GM12891 (cell line): ENCODE results near the gene TPST1.
A peak's percentile ranks its signal among the peaks of the same experiment; 100 is the strongest.
"Not testable (repeated sequence)": the region's sequence is repeated elsewhere in the genome, so short reads cannot be mapped to it uniquely, and the experiment has no call there.

Experiments
- DNase-seq: peaks from one replicate; pipeline ENCODE4 v3.0.0; 2011; ENCODE audit warnings: low spot score; ENCODE audit not compliant: insufficient read length
- FAIRE-seq: peaks from 2 replicates; lab custom pipeline; 2011; peaks lifted over from hg19 to GRCh38; lab: Jason Lieb, UNC
- PAX5 ChIP-seq: IDR thresholded peaks from 2 replicates; pipeline ENCODE4 v1.6.1; 2011; ENCODE audit warnings: low read length, moderate library complexity, mild to moderate bottlenecking; ENCODE audit not compliant: insufficient read depth, severe bottlenecking
- POLR2A ChIP-seq: IDR thresholded peaks from 2 replicates; pipeline ENCODE4 v1.6.1; 2011; ENCODE audit warnings: low read depth, low read length, control low read depth
- POLR2AphosphoS5 ChIP-seq: IDR thresholded peaks from 2 replicates; pipeline ENCODE4 v1.6.1; 2011; ENCODE audit warnings: low read depth, low read length, control low read depth
- POU2F2 ChIP-seq: IDR thresholded peaks from 2 replicates; pipeline ENCODE4 v1.6.1; 2011; ENCODE audit warnings: low read depth, mild to moderate bottlenecking, control low read depth, low read length, moderate library complexity
- SPI1 ChIP-seq: IDR thresholded peaks from 2 replicates; pipeline ENCODE4 v1.6.1; 2011; ENCODE audit warnings: low read depth, low read length, control low read depth
- TAF1 ChIP-seq: IDR thresholded peaks from 2 replicates; pipeline ENCODE4 v1.6.1; 2011; ENCODE audit warnings: low read depth, low read length, control low read depth

The TPST1 gene

DNA sequence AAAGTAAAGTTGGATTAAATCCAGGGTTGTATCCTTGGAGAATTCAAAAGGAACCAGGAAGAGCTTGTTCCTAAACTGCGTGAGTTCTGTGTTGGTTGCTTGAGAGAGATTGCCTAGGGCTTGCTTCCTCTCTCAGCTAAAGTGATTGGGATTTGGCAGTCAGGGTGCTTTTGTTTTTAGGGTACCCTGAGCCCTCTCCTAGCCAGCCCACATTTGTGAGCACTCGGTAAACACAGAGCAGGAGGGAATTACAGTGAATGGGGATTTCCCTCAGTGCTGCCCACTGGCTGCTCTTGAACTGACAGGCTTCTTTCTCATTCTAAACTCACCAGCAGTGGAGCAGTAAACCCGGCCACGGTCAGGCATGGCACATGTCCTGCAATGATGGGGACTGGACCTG, 146.9 kb downstream of the TPST1 start:
- TF ChIP-seq SPI1 (no peak), POLR2AphosphoS5 (no peak), PAX5 (no peak), POLR2A (no peak), TAF1 (no peak), POU2F2 (no peak)
- FAIRE-seq (no peak), DNase-seq (no peak)

DNA sequence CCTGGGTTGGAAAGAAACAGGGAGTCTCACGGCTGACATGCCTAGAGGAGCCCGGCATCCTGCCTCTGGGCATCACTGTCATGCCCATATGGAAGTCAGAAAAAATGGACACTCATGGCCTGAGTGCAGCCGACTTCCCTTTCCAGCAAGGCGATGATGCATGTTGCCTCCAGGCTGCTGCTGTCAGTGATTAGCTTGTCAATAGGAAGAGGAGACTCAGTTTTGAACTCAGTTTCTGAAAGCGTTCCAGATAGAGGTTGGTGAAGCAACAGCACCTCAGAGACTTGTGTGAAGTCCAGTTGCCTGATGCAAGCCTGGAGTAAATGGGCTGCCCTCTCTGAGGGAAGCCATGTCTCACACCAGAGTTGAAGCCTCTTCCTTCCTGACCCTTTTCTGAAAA, 148.4 kb downstream of the TPST1 start:
- TF ChIP-seq POLR2AphosphoS5, result no peak
- no peak for FAIRE-seq

DNA sequence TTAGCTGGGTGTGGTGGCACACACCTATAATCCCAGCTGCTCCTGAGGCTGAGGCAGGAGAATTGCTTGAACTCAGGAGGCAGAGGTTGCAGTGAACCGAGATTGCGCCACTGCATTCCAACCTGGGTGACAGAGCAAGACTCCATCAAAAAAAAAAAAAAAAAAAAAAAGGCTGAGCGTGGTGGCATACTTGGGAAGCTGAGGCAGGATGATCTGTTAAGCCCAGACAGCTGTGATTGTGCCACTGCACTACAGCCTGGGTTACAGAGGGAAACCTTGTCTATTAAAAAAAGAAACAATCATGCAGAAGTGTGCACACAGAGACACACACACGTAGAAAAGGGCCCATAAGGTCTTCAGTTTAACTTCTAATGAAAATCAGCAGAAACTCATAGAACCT, 150.6 kb downstream of the TPST1 start:
- TF ChIP-seq POLR2AphosphoS5 (no peak), POU2F2 (no peak), TAF1 (no peak), SPI1 (no peak), PAX5 (no peak), POLR2A (no peak)
- FAIRE-seq (no peak), DNase-seq (no peak)

More for the DNA sequence above, 148.4 kb downstream of the TPST1 start:
- DNase-seq, result no peak

DNA sequence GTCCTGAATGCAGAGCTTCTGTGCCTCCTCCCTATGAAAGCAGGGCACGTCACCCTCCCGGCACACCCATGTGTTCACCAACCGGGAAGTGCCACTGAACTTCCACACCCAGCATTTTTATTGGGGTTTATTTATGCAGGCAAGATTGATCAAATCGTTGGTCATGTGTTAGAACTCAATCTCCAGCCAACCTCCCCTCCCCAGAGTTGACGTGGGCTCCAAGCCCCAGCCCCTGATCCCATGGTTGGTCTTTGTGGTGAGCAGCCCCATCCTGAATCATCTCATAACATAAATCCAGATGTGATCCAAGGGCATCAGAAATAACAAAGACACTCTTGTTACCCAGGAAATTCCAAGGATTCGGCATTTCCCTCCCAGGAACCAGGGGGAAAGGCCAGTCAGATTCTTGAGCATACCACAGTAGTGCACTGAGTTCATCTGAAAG, 151.2 kb downstream of the TPST1 start:
- TF ChIP-seq PAX5 (no peak), POU2F2 (no peak), TAF1 (no peak), POLR2A (no peak), SPI1 (no peak), POLR2AphosphoS5 (no peak)
- FAIRE-seq (no peak), DNase-seq (no peak)

DNA sequence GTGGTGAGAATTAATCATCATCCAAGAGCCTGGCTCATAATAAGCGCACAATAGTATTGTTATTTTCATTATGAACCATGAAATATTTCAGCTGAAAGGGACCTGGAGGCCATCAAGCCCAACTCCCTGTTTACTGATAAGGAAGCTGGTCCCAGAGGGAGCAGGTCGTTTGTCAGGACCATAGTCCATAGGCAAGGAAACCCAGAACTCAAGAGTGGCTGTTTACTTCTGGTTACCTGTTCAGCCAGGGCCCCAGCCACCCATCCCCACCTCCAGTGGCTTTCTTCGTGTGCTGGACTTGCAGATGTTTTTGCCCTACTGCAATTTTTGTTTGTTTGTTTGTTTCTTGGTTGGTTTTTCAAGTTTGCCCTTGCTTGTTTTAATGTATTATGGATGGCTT, 152.0 kb downstream of the TPST1 start:
- no peak for DNase-seq
- TF ChIP-seq POU2F2, result no peak
- TF ChIP-seq POLR2A, result no peak
- no peak for TF ChIP-seq POLR2AphosphoS5
- no peak for TF ChIP-seq TAF1
- no peak for TF ChIP-seq SPI1
- TF ChIP-seq PAX5, result no peak
- no peak for FAIRE-seq

DNA sequence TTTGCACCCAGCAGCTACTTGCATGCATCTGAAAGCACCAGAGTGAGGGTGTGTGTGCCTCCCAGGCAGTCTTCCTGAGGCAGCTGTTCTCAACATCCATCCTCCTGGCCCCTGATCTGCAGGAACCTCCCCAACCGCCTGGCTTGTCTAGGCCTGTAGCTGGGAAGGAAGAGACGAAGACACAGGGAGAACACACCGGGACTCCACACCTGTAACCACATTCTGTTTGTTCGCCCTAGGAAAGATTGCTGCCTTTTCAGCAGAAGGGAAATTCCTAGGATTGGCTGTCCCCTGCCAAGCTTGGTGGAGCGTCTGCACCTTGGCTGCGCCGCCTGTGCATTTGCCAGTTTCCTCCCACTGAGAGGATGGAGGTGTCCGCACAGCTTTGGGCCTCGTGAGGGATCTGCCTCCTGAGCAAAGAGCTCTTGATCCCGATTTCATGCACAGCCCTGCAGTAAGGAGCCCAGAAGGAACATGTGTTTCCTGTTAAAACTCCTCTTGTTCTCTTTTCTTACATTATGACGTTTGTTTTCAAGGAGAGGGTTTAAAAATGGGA, 154.6 kb downstream of the TPST1 start:
- FAIRE-seq (no peak), DNase-seq (no peak)
- no peak for TF ChIP-seq POU2F2

DNA sequence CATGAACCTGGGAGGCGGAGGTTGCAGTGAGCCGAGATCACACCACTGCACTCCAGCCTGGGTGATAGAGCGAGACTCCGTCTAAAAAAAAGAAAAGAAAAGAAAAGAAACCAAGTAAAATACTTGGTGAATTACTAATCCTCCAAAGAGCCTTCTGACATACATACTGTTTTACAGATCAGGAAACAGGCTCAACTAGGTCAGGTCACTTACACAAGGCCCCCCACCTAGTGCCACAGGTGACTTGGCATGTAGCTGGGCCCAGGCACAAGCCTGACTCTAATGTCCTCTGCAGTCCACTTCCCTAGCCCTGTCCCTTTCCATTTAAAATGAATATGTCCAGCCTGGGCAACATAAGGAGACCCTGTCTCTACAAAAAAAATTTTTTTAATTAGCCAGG, 157.0 kb downstream of the TPST1 start:
- TF ChIP-seq POLR2AphosphoS5, result no peak
- TF ChIP-seq PAX5, result no peak
- no peak for TF ChIP-seq TAF1
- TF ChIP-seq SPI1, result no peak
- TF ChIP-seq POLR2A, result no peak
- TF ChIP-seq POU2F2, result no peak
- DNase-seq (no peak), FAIRE-seq (no peak)

DNA sequence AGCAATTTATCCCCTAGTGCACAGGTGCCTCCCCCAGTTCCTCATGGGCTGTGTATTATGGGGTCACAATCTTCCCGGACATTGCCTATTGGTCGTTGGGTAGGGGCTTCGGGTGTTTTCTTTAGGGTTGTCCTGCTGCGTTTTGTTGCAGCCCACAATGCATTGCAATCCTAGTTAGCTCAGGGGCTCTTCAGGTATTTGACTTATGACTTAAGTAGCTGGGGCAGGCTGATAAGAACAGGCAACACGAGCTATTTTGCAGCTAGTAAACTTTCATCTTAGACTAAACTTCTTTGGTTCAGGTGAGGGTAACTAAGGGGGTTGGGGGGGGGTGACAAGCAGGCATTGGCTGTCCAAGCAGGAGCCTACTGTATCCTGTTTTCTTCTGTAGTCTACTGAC, 158.5 kb downstream of the TPST1 start:
- no peak for FAIRE-seq
- no peak for DNase-seq
- TF ChIP-seq TAF1 (no peak), POLR2A (no peak), PAX5 (no peak), POLR2AphosphoS5 (no peak), SPI1 (no peak), POU2F2 (no peak)

DNA sequence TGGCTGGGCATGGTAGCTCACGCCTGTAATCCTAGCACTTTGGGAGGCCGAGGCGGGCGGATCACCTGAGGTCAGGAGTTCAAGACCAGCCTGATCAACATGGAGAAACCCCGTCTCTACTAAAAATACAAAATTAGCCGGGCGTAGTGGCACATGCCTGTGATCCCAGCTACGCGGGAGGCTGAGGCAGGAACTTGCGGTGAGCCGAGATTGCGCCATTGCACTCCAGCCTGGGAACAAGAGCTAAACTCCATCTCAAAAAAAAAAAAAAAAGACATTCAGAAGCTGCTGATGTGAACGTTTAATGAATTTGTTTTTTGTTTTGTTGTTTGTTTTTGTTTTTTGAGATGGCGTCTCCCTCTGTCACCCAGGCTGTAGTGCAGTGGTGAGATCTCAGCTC, 159.9 kb downstream of the TPST1 start:
- FAIRE-seq, result not testable (repeated sequence)

DNA sequence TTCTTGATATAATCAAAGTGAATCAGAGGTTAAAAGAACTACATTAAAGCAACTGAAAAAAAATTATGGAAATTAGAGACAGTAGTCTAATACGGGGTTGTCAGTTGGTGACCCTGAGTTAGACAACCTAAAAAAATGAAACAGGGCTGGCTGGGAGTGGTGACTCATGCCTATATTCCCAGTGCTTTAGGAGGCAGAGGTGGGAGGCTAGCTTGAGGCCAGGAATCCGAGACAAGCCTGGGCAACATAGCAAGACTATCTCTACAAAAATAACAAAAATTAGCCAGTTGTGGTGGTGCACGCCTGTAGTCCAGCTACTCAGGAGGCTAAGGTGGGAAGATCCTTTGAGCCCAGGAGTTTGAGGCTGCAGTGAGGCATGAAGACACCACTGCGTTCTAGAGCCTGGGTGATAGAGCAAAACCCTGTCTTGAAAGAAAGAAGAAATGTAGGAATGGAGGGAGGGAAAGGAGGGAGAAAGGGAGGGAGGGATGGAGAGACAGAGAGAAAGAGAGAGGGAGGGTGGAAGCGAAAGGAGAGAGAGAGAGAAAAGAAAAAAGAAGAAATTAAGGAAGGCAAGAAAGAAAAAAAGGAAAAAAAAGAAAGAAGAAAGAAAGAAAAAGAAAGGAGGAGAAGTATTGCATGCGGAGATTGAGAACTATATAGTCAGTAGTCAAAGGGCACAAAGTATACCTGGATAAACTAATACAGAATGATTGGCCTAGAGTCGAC, 166.1 kb downstream of the TPST1 start:
- DNase-seq (no peak), FAIRE-seq (no peak)
- TF ChIP-seq SPI1 (no peak), PAX5 (no peak), TAF1 (no peak), POLR2AphosphoS5 (no peak), POLR2A (no peak), POU2F2 (no peak)

More for the DNA sequence above, 159.9 kb downstream of the TPST1 start:
- not testable (repeated sequence) for DNase-seq

DNA sequence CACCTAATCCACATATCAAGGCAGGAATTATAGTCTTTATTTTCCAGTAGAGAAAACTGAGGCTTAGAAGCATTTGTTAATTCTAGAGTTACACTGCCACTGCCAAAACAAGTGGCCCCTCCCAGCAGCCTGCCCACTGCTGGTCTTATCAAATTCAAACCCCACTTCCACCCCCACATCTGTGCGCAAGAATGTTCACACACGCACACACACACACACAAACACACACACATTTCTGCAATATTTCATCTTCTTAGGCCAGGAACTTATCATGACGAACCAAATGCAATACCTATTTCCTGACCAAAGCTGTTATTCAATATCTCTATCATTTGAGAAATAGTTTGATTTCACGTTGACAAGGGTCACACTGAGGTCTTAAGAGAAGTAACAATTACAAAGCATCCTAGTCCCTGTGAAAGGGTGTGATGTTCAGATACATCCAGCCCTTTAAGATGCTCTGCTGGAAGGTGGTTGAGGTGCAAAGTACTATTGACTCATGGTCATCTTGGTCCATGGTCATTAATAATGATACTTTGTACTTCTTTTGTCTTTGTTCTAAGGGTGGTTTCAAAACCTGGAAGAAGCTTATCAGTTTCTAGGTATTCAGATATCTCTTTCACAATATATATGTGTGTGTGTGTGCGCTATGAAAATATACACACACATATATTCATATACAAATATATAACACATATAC, 169.2 kb downstream of the TPST1 start:
- peak; percentile 20 for FAIRE-seq
- not testable (repeated sequence) for DNase-seq
